Measurements from ENCODE around the gene TRMT11. TPM values are rescaled to one million over a fixed set of nuclear protein-coding genes. Genes with fewer than 3 reads are reported as not detected.

Gene TRMT11
- polyA plus RNA-seq, 1 of the 3 experiments (the other 2 are of a cell fraction) = 15.0 TPM

- H3K9ac ChIP-seq = no peak overlapping the region
- H3K4me3 ChIP-seq (ENCODE audit: low read depth in 2 of 2, low read length in 1 of 2) = no peak overlapping the region
- H4K20me1 ChIP-seq (ENCODE audit: insufficient read depth) = no peaks in the 10 kb centered on the region
- CTCF ChIA-PET = interaction anchor here (1.0 to 3.5 kb wide), 4 partner anchors 8 to 155 kb away, joined by 3 to 11 read pairs (median 6); partner anchors contain the start of genes HINT3 and NCOA7
- peak overlapping the region in 1 of 2 experiments; percentile 70; a peak in 2 of 4 replicates for H3K27ac ChIP-seq (ENCODE audit: low read depth in 2 of 2, low read length in 1 of 2)
- H3K4me2 ChIP-seq = no peak overlapping the region
- peaks cover 9% of the 10 kb centered on the region for H3F3A ChIP-seq (replicated peaks; ENCODE audit: insufficient read depth)
- H3K27me3 ChIP-seq (ENCODE audit: insufficient read depth) = no peaks in the 10 kb centered on the region
- H3K36me3 ChIP-seq (replicated peaks in 1 of 2; ENCODE audit: control insufficient read depth in 1 of 2, insufficient read depth in 2 of 2, low read length in 1 of 2) = no peaks in the 10 kb centered on the region
- H3K4me1 ChIP-seq (ENCODE audit: control insufficient read depth in 1 of 2, insufficient read depth in 2 of 2, low read depth in 1 of 2, low read length in 1 of 2) = peaks cover 0 to 19% of the 10 kb centered on the region in 2 experiments; a peak in 1 of 4 replicates
- DNase-seq = no peak
- H2AFZ ChIP-seq (ENCODE audit: low read depth) = no peak overlapping the region
- TF ChIP-seq RAD21 (IDR thresholded peaks at IDR 0.05; ENCODE audit: low read length) (no peak), MEF2A (IDR thresholded peaks at IDR 0.05; ENCODE audit: borderline replicate concordance, low read depth) (no peak), MXI1 (IDR thresholded peaks at IDR 0.05; ENCODE audit: low read depth, low read length) (no peak), JUND (IDR thresholded peaks at IDR 0.05) (no peak), EZH2phosphoT487 (IDR thresholded peaks at IDR 0.05; ENCODE audit: borderline replicate concordance, low read depth) (no peak), EP300 (IDR thresholded peaks at IDR 0.05; ENCODE audit: borderline replicate concordance in 1 of 2, low read depth in 1 of 2, low read length in 1 of 2) (no peak), PBX3 (IDR thresholded peaks at IDR 0.05) (no peak), POLR2AphosphoS5 (IDR thresholded peaks at IDR 0.05; ENCODE audit: low read depth, low read length) (no peak), FOSL2 (IDR thresholded peaks at IDR 0.05; ENCODE audit: borderline replicate concordance, low read depth) (no peak), NFIC (IDR thresholded peaks at IDR 0.05; ENCODE audit: borderline replicate concordance) (no peak), SMC3 (IDR thresholded peaks at IDR 0.05; ENCODE audit: low read depth, low read length) (no peak), GATA2 (CRISPR knock-in tag; IDR thresholded peaks at IDR 0.05) (no peak), RCOR1 (IDR thresholded peaks at IDR 0.05; ENCODE audit: low read length) (no peak), FOXJ3 (CRISPR knock-in tag; IDR thresholded peaks at IDR 0.05) (no peak)
- 89% methylated on average over 1 of the region's 1 CpG for WGBS (ENCODE audit: low lambda C conversion rate)
- no peaks in the 10 kb centered on the region for H3K79me2 ChIP-seq (ENCODE audit: insufficient read depth)
- POLR2A ChIA-PET = no interaction called here
- no peaks in the 10 kb centered on the region for H3K9me3 ChIP-seq
- H3K9me2 ChIP-seq = no peaks in the 10 kb centered on the region
Observed at GRCh38 chr6:125945378-125946141, 40.8 kb upstream of the TRMT11 start.

- no peaks in the 10 kb centered on the region for H3K27me3 ChIP-seq (ENCODE audit: insufficient read depth)
- no peak overlapping the region for H3K9ac ChIP-seq
- ChIA-PET CTCF (interaction anchor here (1.4 to 2.6 kb wide), 3 partner anchors 8 to 166 kb away, joined by 5 to 9 read pairs (median 5); partner anchors contain the start of genes HINT3 and NCOA7), POLR2A (no interaction called here)
- no peaks in the 10 kb centered on the region for H3K36me3 ChIP-seq (replicated peaks in 1 of 2; ENCODE audit: control insufficient read depth in 1 of 2, insufficient read depth in 2 of 2, low read length in 1 of 2)
- H3K9me2 ChIP-seq = no peaks in the 10 kb centered on the region
- H3K4me2 ChIP-seq = no peak overlapping the region
- H3K79me2 ChIP-seq (ENCODE audit: insufficient read depth) = no peaks in the 10 kb centered on the region
- no peak for DNase-seq
- 67% methylated on average over 2 of the region's 2 CpGs for WGBS (ENCODE audit: low lambda C conversion rate)
- no peaks in the 10 kb centered on the region for H3K9me3 ChIP-seq
- H3K4me3 ChIP-seq (ENCODE audit: low read depth in 2 of 2, low read length in 1 of 2) = no peak overlapping the region
- H3K4me1 ChIP-seq (ENCODE audit: control insufficient read depth in 1 of 2, insufficient read depth in 2 of 2, low read depth in 1 of 2, low read length in 1 of 2) = peaks cover 0 to 8% of the 10 kb centered on the region in 2 experiments; a peak in 1 of 4 replicates
- no peak overlapping the region for H3K27ac ChIP-seq (ENCODE audit: low read depth in 2 of 2, low read length in 1 of 2)
- no peak overlapping the region for H2AFZ ChIP-seq (ENCODE audit: low read depth)
- peaks cover 9% of the 10 kb centered on the region for H3F3A ChIP-seq (replicated peaks; ENCODE audit: insufficient read depth)
- no peaks in the 10 kb centered on the region for H4K20me1 ChIP-seq (ENCODE audit: insufficient read depth)
- TF ChIP-seq FOXJ3 (CRISPR knock-in tag; IDR thresholded peaks at IDR 0.05) (no peak), TEAD4 (IDR thresholded peaks at IDR 0.05; ENCODE audit: borderline replicate concordance, insufficient read depth) (no peak), SMC3 (IDR thresholded peaks at IDR 0.05; ENCODE audit: low read depth, low read length) (no peak), JUND (IDR thresholded peaks at IDR 0.05) (no peak), PBX3 (IDR thresholded peaks at IDR 0.05) (no peak), CTCF (IDR thresholded peaks at IDR 0.05) (no peak), MXI1 (IDR thresholded peaks at IDR 0.05; ENCODE audit: low read depth, low read length) (no peak), IRF3 (IDR thresholded peaks at IDR 0.05; ENCODE audit: low read depth, low read length) (no peak), RXRA (IDR thresholded peaks at IDR 0.05; ENCODE audit: borderline replicate concordance, low read depth) (no peak), YY1 (IDR thresholded peaks at IDR 0.05; ENCODE audit: low read depth) (no peak), POLR2AphosphoS5 (IDR thresholded peaks at IDR 0.05; ENCODE audit: low read depth, low read length) (no peak), FOXM1 (IDR thresholded peaks at IDR 0.05; ENCODE audit: low read depth) (no peak), SIN3A (IDR thresholded peaks at IDR 0.05; ENCODE audit: borderline replicate concordance, low read depth, low read length) (no peak), FOSL2 (IDR thresholded peaks at IDR 0.05; ENCODE audit: borderline replicate concordance, low read depth) (no peak)
Observed at GRCh38 chr6:125947615-125948014, 38.7 kb upstream of the TRMT11 start.
